GM12878 (cell line): ENCODE measurements around the gene RECQL5.

Experiments
- FOS ChIP-seq: IDR thresholded peaks from 3 replicates; pipeline ENCODE4 v1.6.1; 2011; ENCODE audit warnings: borderline replicate concordance; ENCODE audit not compliant: insufficient read length; ENCODE audit errors: extremely low read depth
- FOXM1 ChIP-seq: IDR thresholded peaks from 2 replicates; pipeline ENCODE4 v1.6.1; 2012; ENCODE audit warnings: low read depth, mild to moderate bottlenecking, inconsistent platforms, low read length, moderate library complexity
- GABPA ChIP-seq: IDR thresholded peaks from 2 replicates; pipeline ENCODE4 v1.6.1; 2014; ENCODE audit warnings: antibody characterized with exemption, low read depth, mild to moderate bottlenecking, inconsistent platforms
- POLR2AphosphoS5 ChIP-seq: IDR thresholded peaks from 2 replicates; pipeline ENCODE4 v1.6.1; 2011; ENCODE audit warnings: mild to moderate bottlenecking, low read length, inconsistent platforms
- RELA ChIP-seq: fragments of 450-650 bp; IDR thresholded peaks from 2 replicates; pipeline ENCODE4 v1.8.0; 2014; ENCODE audit warnings: borderline replicate concordance; ENCODE audit not compliant: partially characterized antibody
- SP1 ChIP-seq: IDR thresholded peaks from one replicate; pipeline ENCODE4 v1.6.1; 2011; ENCODE audit warnings: low read depth, low read length
- SRF ChIP-seq, 2 experiments: IDR thresholded peaks; 2 replicates each; pipeline ENCODE4 v1.6.1; 2011; ENCODE audit warnings: low read depth in 2 of 2, low read length in 2 of 2, mild to moderate bottlenecking in 1 of 2, moderate library complexity in 1 of 2
- TAF1 ChIP-seq: IDR thresholded peaks from 2 replicates; pipeline ENCODE4 v1.6.1; 2011; ENCODE audit warnings: mild to moderate bottlenecking, low read depth, low read length, borderline replicate concordance
- YY1 ChIP-seq: IDR thresholded peaks from 2 replicates; pipeline ENCODE4 v1.6.1; 2011; ENCODE audit warnings: low read depth, mild to moderate bottlenecking, low read length
- ZNF24 ChIP-seq: fragments of 450-650 bp; IDR thresholded peaks from 2 replicates; pipeline ENCODE4 v1.6.1; 2017; ENCODE audit warnings: antibody characterized with exemption, mild to moderate bottlenecking
- TF ChIP-seq, protein P1 (sequence below), 3 experiments: IDR thresholded peaks in 2 of 3; conservative IDR thresholded peaks in 1 of 3; 2 replicates each; pipeline ENCODE4 v1.5.1; 2011; ENCODE audit warnings: low read depth in 3 of 3, low read length in 3 of 3, mild to moderate bottlenecking in 3 of 3, control low read depth in 2 of 3, moderate library complexity in 2 of 3, inconsistent platforms in 1 of 3, mixed read lengths in 1 of 3; ENCODE audit not compliant: control insufficient read depth in 2 of 3, insufficient read depth in 1 of 3; ENCODE audit errors: extremely low read depth in 1 of 3
- TF ChIP-seq, protein P2 (sequence below): IDR thresholded peaks from 2 replicates; pipeline ENCODE4 v1.6.1; 2011; ENCODE audit warnings: low read depth, mild to moderate bottlenecking, low read length, moderate library complexity, borderline replicate concordance; ENCODE audit errors: extremely low read depth

DNA sequence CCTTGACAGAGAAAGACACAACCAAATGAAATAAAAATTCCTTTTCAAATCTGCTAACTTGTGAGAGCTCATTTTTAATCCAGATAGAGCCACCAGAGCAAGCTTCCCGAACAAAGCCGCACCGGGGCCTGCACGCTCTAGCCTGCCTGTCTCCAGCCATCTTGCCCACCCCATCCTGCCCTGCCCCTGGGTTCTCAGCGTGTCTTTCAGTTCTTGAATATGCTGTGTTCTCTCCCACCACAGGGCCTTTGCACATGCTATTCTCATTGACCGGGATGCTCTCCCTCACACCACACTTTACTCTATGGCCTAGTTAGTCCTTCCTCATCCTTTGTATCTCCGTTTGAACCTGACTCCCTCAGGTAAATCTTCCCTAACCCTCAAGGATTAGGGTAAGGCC lies 19.0 kb downstream of the RECQL5 start:
- TF ChIP-seq FOS (no peak), RELA (no peak), TAF1 (no peak), POLR2AphosphoS5 (no peak), SRF (IDR thresholded peaks at IDR 0.05; ENCODE audit: low read depth in 2 of 2, low read length in 2 of 2) (no peak), FOXM1 (no peak), ZNF24 (no peak), YY1 (no peak), SP1 (no peak), GABPA (no peak)
- TF ChIP-seq, protein P1, sequence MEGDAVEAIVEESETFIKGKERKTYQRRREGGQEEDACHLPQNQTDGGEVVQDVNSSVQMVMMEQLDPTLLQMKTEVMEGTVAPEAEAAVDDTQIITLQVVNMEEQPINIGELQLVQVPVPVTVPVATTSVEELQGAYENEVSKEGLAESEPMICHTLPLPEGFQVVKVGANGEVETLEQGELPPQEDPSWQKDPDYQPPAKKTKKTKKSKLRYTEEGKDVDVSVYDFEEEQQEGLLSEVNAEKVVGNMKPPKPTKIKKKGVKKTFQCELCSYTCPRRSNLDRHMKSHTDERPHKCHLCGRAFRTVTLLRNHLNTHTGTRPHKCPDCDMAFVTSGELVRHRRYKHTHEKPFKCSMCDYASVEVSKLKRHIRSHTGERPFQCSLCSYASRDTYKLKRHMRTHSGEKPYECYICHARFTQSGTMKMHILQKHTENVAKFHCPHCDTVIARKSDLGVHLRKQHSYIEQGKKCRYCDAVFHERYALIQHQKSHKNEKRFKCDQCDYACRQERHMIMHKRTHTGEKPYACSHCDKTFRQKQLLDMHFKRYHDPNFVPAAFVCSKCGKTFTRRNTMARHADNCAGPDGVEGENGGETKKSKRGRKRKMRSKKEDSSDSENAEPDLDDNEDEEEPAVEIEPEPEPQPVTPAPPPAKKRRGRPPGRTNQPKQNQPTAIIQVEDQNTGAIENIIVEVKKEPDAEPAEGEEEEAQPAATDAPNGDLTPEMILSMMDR (IDR thresholded peaks at IDR 0.05 in 2 of 3, conservative IDR thresholded peaks at IDR 0.05 in 1 of 3; ENCODE audit: control insufficient read depth in 2 of 3, extremely low read depth in 1 of 3, insufficient read depth in 1 of 3, low read depth in 3 of 3, low read length in 3 of 3) = no peak
- TF ChIP-seq, protein P2, sequence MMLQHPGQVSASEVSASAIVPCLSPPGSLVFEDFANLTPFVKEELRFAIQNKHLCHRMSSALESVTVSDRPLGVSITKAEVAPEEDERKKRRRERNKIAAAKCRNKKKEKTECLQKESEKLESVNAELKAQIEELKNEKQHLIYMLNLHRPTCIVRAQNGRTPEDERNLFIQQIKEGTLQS = no peak
